Neural cell (in vitro differentiated cells): Measurements from ENCODE around the gene CACNA1D.

Experiments
- CTCF ChIP-seq: fragments of 450-650 bp; IDR thresholded peaks from 2 replicates; pipeline ENCODE4 v1.5.1; 2014; ENCODE audit warnings: antibody characterized with exemption, mild to moderate bottlenecking, moderate library complexity; ENCODE audit not compliant: poor library complexity, severe bottlenecking
- EP300 ChIP-seq: fragments of 450-650 bp; conservative IDR thresholded peaks from 2 replicates; pipeline ENCODE4 v1.6.1; 2014; ENCODE audit warnings: antibody characterized with exemption, mild to moderate bottlenecking, moderate library complexity; ENCODE audit not compliant: poor library complexity, severe bottlenecking
- MXI1 ChIP-seq: fragments of 450-650 bp; conservative IDR thresholded peaks from 2 replicates; pipeline ENCODE4 v1.6.1; 2014; ENCODE audit warnings: antibody characterized with exemption, mild to moderate bottlenecking; ENCODE audit not compliant: poor library complexity, severe bottlenecking
- TAF1 ChIP-seq: IDR thresholded peaks from 2 replicates; pipeline ENCODE4 v1.6.1; 2012; ENCODE audit warnings: low read depth

- TF ChIP-seq CTCF (no peak), MXI1 (no peak), TAF1 (no peak), EP300 (no peak)
Observed at GRCh38 chr3:53544357-53544756, 49.9 kb downstream of the CACNA1D start.
